ENCODE measurements around the gene MICU1. TPM values are rescaled to one million over a fixed set of nuclear protein-coding genes. Genes with fewer than 3 reads are reported as not detected.
"Not testable (repeated sequence)": the region's sequence is repeated elsewhere in the genome, so short reads cannot be mapped to it uniquely, and the experiment has no call there.

The MICU1 gene
- total RNA-seq, 1 experiment from 2014 or later = 83.2 TPM

DNA sequence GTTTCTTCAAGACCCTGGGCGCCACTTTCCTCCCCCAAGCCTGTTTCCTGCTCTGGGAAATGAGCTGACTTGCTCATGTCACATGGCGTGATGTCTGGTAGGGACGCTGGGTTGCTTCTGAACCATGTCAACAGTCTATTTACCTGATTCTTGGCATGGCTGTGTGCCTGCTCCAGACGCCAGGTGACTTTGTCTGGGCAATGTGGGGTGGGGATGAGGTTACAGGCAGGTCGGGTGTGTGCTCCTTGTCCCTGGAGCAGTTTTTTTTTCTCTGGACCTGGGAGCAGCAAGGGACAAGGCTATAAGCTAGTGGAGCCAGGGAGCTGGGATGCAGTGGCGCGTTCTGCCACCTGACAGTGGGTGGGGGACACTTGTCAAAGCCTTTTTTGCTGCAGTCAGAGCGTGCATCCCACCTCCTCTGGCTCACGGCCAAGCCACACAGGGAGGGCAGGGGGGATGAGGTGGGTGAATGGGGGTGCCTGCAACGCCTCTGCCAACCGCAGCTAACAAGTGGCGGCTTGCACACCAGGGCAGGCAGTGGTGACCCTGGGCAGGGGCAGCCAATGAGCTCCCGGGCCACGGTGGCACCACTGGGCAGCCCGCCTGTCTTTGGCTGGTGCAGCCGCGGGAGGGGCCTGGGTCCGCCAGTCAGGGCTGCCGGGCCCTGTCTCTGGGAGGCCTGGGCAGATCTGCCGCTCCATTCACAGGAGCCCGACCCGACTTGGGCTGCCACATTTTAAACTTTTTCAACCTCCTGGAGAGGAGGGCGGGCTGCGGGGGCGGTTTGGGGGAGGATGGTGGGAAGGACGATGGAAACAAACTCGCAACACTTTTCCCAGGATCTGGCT is 294.1 kb downstream of the MICU1 start:
- in situ Hi-C loops (cut with HindIII; ENCODE audit: low pct_unique_long_range_greater_than_20kb, low sequenced_read_pairs) = no loop called here
- peak; percentile 94 for DNase-seq (ENCODE audit: low read depth)

DNA sequence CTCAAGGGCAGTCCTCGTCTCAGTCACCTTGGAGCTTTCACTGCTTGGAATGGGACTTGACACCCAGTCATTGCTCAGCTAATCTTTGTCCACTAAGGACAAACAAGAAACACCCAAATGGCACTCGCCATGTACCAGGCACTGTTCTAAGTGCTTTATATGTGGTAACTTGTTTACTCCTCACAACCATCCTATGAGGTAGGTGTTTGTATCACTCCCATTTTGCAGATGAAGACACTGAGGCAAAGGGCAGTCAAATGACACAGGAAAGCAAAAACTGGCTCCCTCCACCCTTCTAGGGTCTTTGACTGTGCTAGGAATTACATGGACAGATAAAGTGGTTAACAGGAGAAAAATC is 295.8 kb downstream of the MICU1 start:
- in situ Hi-C loops (cut with HindIII; ENCODE audit: low pct_unique_long_range_greater_than_20kb, low sequenced_read_pairs) = no loop called here
- no peak for DNase-seq (ENCODE audit: low read depth)

DNA sequence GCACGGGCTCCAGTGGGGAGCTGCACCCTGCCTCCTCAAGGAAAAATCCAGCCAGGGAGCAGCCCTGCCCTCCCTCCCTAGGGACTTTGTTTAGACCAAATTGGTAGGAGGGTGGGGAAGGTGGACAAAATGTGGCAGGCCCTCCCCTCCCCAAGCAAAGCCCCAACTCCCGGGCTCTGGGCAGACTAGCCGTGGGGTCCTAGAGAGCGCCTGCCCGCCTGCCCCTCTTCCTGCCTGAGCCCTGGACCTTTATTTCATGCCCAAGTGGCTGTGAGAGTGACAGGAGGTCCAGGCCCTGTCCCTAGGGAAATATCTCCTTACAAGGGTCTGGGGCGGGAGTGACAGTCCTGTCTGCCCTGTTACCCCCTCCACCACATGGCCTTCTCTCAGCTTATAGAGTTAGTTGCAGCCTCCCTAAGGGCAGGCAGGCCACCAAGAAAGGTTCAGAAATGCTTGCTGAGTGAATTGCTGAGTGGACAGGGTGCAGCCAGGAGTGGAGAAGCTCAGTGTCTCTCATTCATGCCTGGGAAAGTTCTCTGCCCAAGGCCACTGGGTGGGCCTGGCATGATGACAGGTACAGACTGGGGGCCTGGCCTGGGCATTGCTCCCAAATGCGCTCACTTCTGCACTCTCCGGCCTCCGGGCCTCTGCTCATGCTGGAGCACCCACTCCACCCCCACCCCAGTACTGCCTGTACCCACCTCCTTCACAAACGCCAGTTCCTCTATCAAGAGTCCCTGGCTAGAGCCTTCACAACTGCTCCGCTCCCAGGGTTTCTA is 296.4 kb downstream of the MICU1 start:
- in situ Hi-C loops (cut with HindIII; ENCODE audit: low pct_unique_long_range_greater_than_20kb, low sequenced_read_pairs) = no loop called here
- DNase-seq (ENCODE audit: low read depth) = no peak

DNA sequence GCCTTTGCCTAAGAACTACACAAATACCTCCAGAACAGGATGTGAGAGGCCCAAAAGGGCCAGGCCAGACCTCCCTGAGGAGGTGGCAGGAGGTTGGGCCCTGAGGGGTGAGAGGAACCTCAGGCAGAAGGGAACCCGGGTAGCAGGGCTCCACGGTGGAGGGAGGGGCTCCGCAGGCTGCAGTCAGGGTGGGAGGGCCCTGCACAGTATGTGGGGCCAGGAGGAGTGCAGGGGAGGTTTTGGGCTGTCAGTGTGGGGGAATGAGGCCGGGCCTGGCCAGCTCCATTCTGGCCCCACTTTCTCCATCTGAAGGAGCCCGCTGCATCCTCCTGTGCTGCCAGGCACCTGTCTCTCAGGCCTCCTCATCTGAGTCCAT is 297.1 kb downstream of the MICU1 start:
- no peak for DNase-seq (ENCODE audit: low read depth)

DNA sequence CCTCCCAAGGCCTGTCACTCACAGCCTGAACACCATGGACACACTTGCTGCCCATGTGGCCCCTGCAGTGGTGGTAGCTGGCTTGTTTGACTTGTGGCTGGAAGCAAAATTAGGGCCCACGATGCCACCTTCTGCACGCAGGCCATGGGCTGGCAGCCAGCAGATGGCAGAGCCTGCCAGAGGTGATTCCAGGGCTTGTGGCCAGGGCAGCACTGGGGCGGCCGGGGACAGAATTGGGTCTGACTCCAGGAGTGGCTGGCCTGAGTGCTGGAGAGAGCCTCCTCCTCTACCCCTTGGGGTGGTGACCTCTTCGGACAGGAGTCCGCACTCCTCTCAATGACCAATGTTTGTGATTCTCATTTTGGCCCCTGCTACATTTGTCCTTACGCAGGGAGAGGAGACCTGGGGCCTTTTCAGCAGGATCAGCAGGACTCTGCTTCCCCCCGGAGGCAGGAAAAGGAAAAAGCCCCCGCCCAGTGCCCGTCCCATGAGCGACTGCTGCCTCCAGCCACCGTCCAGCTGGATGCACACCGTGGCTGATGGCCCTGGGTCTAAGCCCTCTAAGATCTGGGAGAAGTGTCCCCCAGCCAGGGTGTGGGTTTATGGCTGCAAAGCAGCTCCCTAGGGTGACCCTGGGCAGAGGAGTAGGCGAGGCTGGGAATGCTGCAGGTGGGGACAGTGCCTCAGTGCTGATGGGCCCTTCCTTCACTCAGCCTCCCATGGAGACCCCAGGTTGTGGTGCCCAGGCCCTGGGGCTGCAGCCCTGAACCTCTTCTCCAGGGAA is 297.6 kb downstream of the MICU1 start:
- peak; percentile 84 for DNase-seq (ENCODE audit: low read depth)
- in situ Hi-C loops (cut with HindIII; ENCODE audit: low pct_unique_long_range_greater_than_20kb, low sequenced_read_pairs) = no loop called here

More for the DNA sequence above, 297.1 kb downstream of the MICU1 start:
- in situ Hi-C loops (cut with HindIII; ENCODE audit: low pct_unique_long_range_greater_than_20kb, low sequenced_read_pairs) = no loop called here

DNA sequence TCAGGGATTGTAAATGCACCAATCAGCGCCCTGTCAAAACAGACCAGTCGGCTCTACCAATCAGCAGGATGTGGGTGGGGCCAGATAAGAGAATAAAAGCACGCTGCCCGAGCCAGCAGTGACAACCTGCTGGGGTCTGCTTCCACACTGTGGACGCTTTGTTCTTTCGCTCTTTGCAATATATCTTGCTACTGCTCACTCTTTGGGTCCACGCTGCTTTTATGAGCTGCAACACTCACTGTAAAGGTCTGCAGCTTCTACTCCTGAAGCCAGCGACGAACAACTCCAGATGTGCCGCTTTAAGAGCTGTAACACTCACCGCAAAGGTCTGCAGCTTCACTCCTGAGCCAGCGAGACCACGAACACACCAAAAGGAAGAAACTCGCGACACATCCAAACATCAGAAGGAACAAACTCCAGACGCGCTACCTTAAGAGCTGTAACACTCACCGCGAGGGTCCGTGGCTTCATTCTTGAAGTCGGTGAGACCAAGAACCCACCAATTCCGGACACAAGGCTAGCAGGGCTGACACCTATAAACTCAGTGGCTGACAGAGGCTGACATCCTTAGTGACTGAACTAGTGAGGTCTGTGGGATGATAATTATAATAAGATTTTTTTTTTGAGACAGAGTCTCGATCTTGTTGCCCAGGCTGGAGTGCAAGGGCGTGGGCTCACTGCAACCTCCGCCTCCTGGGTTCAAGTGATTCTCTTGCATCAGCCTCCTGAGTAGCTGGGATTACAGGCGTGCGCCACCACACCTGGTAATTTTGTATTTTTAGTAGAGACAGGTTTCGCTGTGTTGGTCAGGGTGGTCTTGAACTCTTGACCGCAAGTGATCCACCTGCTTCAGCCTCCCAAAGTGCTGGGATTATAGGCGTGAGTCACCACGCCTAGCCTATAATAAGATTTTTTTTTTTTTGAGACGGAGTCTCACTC is 298.9 kb downstream of the MICU1 start:
- in situ Hi-C loops (cut with HindIII; ENCODE audit: low pct_unique_long_range_greater_than_20kb, low sequenced_read_pairs); DNase-seq (ENCODE audit: low read depth): not testable (repeated sequence)

DNA sequence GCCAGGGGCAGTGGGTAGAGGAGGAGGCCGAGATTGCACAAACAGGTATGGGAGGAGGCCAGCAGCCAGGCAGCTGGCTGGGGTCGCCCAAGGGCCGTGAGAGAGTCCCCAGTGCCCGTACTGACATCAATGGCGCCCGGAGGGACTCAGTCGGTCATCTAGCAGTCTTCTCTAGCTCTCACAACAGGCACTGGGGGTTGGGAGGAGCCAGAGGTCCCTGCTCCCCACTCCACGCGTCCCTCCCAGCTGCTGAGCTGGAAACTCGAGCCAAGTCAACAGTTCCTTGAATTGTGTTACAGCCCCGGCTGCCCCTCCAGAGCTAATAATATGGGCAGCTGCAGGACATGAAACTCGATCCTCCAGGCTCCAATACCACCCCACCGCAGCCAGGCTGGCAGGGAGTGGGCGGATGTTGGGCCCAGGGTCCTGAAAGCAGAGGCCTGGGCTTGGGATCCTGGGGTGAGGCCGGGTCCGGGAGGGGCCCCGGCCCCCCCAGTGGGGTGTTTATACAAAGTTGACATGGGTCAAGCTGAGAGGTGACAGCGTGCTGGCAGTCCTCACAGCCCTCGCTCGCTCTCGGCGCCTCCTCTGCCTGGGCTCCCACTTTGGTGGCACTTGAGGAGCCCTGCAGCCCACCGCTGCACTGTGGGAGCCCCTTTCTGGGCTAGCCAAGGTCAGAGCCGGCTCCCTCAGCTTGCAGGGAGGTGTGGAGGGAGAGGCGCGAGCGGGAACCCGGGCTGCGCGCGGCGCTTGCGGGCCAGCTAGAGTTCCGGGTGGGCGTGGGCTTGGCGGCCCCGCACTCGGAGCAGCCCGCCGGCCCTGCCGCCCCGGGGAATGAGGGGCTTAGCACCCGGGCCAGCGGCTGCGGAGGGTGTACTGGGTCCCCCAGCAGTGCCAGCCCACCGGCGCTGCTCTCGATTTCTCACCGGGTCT is 300.4 kb downstream of the MICU1 start:
- not testable (repeated sequence) for DNase-seq (ENCODE audit: low read depth)

DNA sequence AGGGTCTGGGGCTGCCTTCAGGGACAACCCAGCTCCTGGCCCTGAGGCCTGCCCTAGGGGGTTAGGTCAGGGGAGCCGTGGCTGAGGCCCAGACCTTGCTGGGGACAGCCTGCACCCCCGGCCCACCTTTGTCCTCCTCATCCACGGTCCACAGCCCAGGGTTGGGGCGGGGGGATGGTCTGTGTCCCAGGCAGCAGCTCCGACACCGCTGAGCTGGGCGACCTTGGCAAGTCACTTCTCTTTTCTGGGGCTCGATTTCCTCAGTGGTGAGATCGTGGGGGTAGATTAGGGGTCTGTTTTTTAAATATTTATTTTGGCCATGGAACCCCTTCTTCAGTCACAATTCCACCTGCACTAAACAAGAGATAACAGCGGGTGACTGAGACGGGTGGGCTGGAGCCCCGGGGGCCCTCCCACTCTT is 302.1 kb downstream of the MICU1 start:
- in situ Hi-C loops (cut with HindIII; ENCODE audit: low pct_unique_long_range_greater_than_20kb, low sequenced_read_pairs) = no loop called here
- DNase-seq (ENCODE audit: low read depth) = no peak

More for the DNA sequence above, 300.4 kb downstream of the MICU1 start:
- in situ Hi-C loops (cut with HindIII; ENCODE audit: low pct_unique_long_range_greater_than_20kb, low sequenced_read_pairs) = not testable (repeated sequence)

DNA sequence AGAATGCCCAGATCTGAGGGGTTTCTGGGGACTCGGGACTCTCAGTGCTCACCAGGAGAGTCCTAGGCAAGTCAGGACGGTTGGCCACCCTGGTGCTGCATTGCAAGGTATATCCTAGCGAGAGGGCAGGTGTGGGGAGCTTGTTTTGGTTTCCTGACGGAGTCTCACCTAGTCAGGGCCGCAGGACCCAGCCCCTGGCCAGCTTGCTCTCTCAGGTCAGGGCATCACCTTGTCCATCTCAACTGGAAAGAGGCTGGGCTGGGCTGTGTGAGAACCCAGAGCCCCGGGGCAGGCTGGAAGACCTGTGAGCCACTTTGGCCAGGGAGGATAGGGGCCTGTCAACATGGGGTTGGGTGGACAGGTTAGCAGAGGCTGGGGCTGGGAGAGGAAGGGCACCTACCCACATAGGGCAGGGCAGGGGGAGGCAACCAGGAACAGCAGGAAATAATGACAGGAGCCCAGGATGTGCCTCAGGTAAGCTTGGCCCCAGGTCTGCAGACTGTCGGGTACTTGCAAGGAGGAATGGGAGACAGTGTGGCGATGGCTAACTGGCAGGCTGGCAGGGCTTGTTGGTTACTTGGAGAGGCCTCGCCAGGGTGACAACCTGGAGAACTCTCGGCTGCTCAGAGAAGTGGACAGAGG is 302.6 kb downstream of the MICU1 start:
- in situ Hi-C loops (cut with HindIII; ENCODE audit: low pct_unique_long_range_greater_than_20kb, low sequenced_read_pairs) = no loop called here
- no peak for DNase-seq (ENCODE audit: low read depth)

DNA sequence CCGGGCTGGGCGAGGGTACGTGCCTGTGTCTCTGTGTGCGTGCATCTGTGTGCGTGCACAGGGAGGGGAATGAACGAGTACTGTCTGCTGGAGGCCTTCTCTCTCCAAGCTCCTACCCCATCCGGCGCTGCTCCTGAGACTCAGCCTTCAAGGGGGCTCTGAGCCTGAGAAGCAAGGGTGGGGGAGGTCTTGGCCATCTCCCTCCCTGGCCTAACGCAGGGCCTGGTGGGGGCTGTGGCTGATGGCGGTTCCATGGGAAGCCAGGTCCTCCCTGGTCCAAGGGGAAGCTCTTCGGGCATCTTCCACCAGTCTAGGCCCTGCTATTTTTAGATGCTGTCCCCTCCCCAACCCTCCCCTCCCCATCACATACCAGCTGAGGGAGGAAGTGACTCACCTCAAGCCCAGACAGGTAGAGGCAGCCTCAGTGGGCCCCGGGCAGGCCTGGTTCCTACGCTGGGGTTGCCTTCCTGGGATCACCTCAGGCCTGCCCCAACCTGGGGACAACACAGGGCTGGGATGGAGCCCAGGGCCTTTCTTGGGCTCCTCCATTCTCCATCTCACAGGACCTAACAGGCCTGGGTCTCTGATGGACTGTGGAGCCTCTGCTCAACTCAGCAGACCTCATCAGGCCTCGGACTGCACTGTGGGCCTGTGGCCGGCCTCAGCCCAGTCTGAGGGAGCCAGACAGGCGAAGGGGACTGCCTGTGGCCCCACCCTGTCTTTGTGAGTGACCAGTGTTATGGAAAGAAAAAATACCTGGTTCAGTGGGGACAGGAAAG is 303.4 kb downstream of the MICU1 start:
- DNase-seq (ENCODE audit: low read depth) = no peak
- in situ Hi-C loops (cut with HindIII; ENCODE audit: low pct_unique_long_range_greater_than_20kb, low sequenced_read_pairs) = no loop called here

DNA sequence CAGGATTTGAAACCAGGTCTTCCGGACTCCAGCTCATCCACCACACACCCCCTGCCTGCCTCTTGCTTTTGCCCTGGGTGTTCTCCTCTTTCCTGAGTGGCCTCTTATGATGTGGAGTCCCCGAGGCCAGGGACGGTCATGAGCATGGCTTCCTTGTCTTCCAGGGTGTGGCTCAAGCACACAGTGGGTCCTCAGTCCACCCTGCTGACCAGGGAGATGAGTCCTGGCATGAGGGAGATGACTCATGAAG is 303.9 kb downstream of the MICU1 start:
- in situ Hi-C loops (cut with HindIII; ENCODE audit: low pct_unique_long_range_greater_than_20kb, low sequenced_read_pairs) = no loop called here
- DNase-seq (ENCODE audit: low read depth) = no peak

DNA sequence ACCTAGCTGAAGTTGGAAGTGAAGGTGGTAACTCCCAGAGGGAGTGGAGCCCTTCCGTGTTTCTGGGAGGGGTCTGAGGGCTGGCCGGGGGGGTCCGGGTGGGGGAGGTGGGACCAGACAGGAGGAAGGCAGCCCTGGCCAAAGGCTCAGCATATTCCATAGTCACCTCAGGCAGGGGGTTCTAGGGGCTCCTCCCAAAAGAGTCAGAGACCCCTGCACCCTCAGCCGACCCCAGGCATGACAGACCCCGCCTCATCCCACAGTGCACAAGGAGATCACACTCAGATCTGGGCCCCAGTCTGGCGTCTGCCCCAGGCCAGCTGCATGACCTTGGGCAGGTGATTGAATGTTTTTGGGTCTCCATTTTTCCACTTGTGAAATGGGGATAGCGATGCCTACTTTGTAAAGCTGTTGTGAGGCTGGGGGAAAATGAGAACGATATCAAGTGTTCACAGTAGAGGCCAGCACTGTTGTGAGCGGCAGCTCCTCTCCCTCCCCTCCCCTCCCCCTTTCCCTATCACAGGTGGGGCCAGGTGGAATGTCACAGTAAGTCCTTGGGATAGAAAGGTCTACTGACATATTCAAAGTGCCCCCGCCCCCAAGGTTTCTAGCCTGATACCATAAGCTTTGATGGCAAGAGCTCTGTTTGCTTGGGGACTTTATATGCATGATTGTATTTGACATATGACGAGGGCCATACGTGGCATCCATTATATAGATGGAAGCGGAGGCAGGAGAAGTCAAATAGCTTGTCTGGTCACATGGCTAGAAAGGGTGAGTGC is 304.4 kb downstream of the MICU1 start:
- no peak for DNase-seq (ENCODE audit: low read depth)
- in situ Hi-C loops (cut with HindIII; ENCODE audit: low pct_unique_long_range_greater_than_20kb, low sequenced_read_pairs) = no loop called here

DNA sequence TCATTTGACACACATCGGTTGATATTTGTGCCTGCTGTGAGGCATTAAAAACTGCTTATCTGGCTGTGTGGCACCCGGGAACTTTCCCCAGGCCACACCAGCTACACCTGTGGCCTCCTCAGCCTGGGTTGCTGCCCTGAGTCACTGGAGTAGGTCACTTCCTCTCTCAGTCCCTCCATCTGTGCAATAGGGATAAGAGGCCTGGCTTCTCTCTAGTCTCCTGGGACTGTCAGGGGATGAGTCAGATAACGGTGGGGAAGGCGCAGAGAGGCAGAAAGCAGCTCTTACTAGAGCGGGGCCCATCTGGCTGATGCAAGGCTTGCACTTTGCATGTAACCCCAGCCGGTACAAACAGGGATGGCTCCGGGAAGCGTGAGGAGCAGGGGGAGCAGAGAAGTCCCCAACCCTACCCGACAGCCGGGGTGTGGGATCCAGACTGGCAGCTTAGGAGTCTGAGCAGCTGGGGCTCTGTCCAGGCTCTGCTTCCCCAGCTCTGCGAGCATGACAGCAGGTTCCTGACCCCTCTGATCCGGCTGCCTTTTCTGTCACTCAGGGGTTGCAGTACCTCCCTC is 305.1 kb downstream of the MICU1 start:
- peak; percentile 98 for DNase-seq (ENCODE audit: low read depth)

DNA sequence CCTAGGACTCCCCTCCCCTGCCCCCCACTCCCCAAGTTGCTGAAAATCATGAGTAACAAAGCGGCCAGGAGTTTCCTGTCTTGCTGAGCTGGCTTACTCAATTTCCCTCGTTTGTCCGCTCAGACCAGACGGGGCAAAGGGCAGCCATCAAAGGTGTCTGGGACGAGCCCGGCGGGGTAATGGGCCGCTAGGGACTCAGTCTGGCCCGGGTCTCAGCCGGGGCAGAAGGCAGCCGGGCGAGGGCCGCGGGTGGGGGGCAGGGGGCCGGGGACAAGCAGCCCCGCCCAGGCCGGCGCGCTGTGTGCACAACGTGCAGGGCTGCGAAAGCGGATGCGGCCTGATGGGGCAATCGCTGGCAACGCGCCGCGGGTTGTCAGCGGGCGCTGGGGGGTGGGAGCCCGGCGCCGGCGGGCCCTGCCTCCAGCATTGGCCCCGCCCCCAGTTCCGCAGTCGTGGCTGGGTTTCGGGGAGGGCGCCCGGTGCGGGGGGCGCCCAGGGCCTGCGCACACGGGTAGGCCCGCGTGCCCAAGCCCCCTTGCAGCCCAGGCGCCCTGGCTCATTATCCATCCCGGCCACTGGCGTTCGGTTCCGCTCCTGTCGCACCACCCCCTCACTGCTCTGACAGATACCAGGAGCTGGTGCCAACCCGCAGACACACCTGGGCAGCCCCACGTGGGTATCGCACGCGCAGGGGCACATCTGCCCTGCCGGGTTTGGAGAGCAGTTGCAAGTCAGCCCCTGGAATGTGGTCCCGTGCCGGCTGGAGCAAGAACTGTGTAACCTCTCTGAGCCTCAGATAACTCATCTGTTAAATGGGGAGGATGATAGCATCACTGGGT is 306.2 kb downstream of the MICU1 start:
- peak; percentile 93 for DNase-seq (ENCODE audit: low read depth)

More for the DNA sequence above, 305.1 kb downstream of the MICU1 start:
- in situ Hi-C loops (cut with HindIII; ENCODE audit: low pct_unique_long_range_greater_than_20kb, low sequenced_read_pairs) = no loop called here

More for the DNA sequence above, 306.2 kb downstream of the MICU1 start:
- in situ Hi-C loops (cut with HindIII; ENCODE audit: low pct_unique_long_range_greater_than_20kb, low sequenced_read_pairs) = no loop called here
